Esophagus squamous epithelium (tissue), 5 donors: ENCODE measurements around the gene SEMA4D. TPM values are rescaled to one million over a fixed set of nuclear protein-coding genes. Genes with fewer than 3 reads are reported as not detected.

ENCODE experiments used
- DNase-seq: peaks from one replicate; lab custom pipeline; 2025; lab: John Stamatoyannopoulos, UW
- H3K27ac ChIP-seq, 4 donors: fragments of 200-600 bp; sonication (generic); one replicate each; pipeline ENCODE4 v1.5.1; 2016 to 2019; ENCODE audit warnings: mild to moderate bottlenecking in 1 of 4
- H3K27me3 ChIP-seq, 4 donors: fragments of 200-600 bp; sonication (generic); 1 replicate in 3 of 4; 2 replicates in 1 of 4; pipeline versions ENCODE4 v1.5.1 to v1.6.0; 2017 to 2021; ENCODE audit warnings: antibody characterized with exemption in 1 of 4
- H3K36me3 ChIP-seq, 3 donors: fragments of 200-600 bp; sonication (generic); one replicate each; pipeline ENCODE4 v1.5.1; 2016 to 2019
- H3K4me1 ChIP-seq, 3 donors: fragments of 200-600 bp; sonication (generic); one replicate each; pipeline ENCODE4 v1.5.1; 2017 to 2019
- H3K4me3 ChIP-seq, 4 donors: fragments of 200-600 bp; sonication (generic); 1 replicate in 3 of 4; 2 replicates in 1 of 4; pipeline ENCODE4 v1.5.1; 2016 to 2019; ENCODE audit warnings: mild to moderate bottlenecking in 2 of 4, moderate library complexity in 1 of 4
- H3K9me3 ChIP-seq, 3 donors: fragments of 200-600 bp; sonication (generic); one replicate each; pipeline ENCODE4 v1.5.1; 2016 to 2019
- POLR2A ChIP-seq, 4 donors: fragments of 450-650 bp; IDR thresholded peaks; one replicate each; pipeline ENCODE4 v1.6.1; 2017; ENCODE audit warnings: antibody characterized with exemption in 4 of 4, mild to moderate bottlenecking in 4 of 4, moderate library complexity in 3 of 4
- WGBS, 2 donors: methylation state at CpG; one replicate each; pipeline ENCODE4 v1.1.5; 2018; 5-methylcytosine and 5-hydroxymethylcytosine counted together
- intact Hi-C: fragments of 100-400 bp; cut with DNase I; formaldehyde crosslinking; loops from one replicate; pipeline ENCODE4 v1.15.0; 2022
- total RNA-seq, 4 donors: library from RNA; depleted of rRNA; stranded (reverse); fragments of >200 nt; gene quantifications; one replicate each; pipeline ENCODE4 v1.1.0, GENCODE V29; 2016
- TF ChIP-seq, protein P1 (sequence below), 6 experiments: fragments of 450-650 bp in 4 of 6; fragments of 200-600 bp in 2 of 6; sonication (generic) in 2 of 6; IDR thresholded peaks; one replicate each; pipeline ENCODE4 v1.5.1; 2016 to 2019; ENCODE audit warnings: antibody characterized with exemption in 6 of 6, mild to moderate bottlenecking in 4 of 6, moderate library complexity in 4 of 6
- donor health status: DM: yes; HTN: yes; CAD: no.

The SEMA4D gene, protein sequence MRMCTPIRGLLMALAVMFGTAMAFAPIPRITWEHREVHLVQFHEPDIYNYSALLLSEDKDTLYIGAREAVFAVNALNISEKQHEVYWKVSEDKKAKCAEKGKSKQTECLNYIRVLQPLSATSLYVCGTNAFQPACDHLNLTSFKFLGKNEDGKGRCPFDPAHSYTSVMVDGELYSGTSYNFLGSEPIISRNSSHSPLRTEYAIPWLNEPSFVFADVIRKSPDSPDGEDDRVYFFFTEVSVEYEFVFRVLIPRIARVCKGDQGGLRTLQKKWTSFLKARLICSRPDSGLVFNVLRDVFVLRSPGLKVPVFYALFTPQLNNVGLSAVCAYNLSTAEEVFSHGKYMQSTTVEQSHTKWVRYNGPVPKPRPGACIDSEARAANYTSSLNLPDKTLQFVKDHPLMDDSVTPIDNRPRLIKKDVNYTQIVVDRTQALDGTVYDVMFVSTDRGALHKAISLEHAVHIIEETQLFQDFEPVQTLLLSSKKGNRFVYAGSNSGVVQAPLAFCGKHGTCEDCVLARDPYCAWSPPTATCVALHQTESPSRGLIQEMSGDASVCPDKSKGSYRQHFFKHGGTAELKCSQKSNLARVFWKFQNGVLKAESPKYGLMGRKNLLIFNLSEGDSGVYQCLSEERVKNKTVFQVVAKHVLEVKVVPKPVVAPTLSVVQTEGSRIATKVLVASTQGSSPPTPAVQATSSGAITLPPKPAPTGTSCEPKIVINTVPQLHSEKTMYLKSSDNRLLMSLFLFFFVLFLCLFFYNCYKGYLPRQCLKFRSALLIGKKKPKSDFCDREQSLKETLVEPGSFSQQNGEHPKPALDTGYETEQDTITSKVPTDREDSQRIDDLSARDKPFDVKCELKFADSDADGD
- 10 to 100 TPM; 12.8 to 52.0 (median 20.5) TPM for total RNA-seq

DNA sequence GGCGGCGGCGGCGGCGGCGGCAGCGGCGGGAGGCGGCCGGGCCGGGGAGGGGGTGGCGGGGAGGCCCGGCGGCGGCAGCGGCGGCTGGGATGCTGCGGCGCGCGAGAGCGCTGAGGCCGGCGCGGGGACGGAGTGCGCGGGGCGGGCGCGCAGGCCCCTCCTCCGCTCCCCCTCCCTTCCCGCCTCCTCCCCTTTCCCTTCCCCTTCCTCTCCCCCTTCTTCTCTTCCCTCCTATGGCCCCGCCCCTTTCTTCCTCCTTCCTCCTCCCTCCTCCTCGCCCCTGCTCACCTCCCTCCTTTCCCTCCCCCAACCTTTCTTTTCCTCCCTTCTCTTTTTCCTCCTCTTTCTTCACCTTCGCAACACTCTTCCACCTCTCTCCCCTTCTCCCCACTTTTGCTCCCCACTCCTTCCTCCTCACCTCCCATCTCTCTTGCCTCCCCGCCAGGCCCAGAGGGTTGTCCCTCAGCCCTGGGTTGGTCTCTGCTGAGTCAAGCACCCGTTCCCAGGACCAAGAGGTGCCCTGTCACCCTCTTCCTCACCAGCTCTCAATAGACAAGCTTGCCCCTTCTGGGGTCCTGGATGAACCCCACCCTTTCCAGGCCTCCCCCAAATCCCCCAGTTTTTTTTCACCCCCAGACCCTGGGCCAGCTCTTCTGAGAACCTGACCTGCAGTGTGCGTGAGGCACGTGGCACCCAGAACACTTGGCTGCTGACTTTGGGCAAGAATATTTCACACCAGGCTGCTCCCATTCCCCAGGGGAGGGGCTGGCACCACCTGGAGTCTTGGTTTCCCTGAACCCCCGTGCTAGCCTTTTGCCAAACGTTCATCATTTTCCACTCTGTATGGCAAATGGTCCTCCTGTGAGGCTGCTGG, at the start of gene SEMA4D:
Gene SEMA4D (minus strand): TSS at position 136 of the 874 bp plus-strand sequence. CDS start 92,657 bp downstream, outside the sequence.
- no peak for DNase-seq
- no peaks in the 10 kb centered on the region for H3K36me3 ChIP-seq
- no peaks in the 10 kb centered on the region for H3K27me3 ChIP-seq
- intact Hi-C loops = no loop called here
- no peaks in the 10 kb centered on the region for H3K9me3 ChIP-seq
- WGBS, 2 donors = 19 to 24% methylated on average over 15 to 20 of the region's 42 CpGs
- H3K4me1 ChIP-seq = peaks cover 20 to 58% (median 25%) of the 10 kb centered on the region in 3 donors
- peak within 1 kb of the TSS; percentile 86 to 93 (median 89) for H3K4me3 ChIP-seq
- peak in 1 of 4 donors; percentile 32 for TF ChIP-seq POLR2A (IDR thresholded peaks at IDR 0.05)
- TF ChIP-seq, protein P1, sequence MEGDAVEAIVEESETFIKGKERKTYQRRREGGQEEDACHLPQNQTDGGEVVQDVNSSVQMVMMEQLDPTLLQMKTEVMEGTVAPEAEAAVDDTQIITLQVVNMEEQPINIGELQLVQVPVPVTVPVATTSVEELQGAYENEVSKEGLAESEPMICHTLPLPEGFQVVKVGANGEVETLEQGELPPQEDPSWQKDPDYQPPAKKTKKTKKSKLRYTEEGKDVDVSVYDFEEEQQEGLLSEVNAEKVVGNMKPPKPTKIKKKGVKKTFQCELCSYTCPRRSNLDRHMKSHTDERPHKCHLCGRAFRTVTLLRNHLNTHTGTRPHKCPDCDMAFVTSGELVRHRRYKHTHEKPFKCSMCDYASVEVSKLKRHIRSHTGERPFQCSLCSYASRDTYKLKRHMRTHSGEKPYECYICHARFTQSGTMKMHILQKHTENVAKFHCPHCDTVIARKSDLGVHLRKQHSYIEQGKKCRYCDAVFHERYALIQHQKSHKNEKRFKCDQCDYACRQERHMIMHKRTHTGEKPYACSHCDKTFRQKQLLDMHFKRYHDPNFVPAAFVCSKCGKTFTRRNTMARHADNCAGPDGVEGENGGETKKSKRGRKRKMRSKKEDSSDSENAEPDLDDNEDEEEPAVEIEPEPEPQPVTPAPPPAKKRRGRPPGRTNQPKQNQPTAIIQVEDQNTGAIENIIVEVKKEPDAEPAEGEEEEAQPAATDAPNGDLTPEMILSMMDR (IDR thresholded peaks at IDR 0.05) = no peak
- peak within 1 kb of the TSS; percentile 84 to 88 (median 88) for H3K27ac ChIP-seq

DNA sequence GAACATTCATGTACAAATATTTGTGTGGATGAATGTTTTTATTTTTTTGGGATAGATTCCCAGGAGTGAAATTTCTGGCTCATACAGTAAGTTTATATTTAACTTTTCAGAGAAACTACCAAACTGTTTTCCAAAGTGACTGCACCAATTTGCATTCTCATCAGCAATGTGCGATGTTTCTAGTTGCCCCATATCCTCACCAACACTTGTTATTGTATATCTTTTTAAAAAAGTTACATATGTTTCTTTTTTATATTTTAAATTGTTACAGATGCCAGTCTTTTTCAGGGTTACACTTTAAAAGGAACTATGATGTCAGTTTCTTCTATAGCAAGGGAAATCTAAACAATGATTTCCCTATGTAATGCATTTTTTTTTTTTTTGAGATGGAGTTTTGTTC, 49.1 kb upstream of the SEMA4D start:
- WGBS, 2 donors = 100% methylated on average over 1 of the region's 1 CpG
- intact Hi-C loops = loop anchor here (10.0 kb wide), 1 partner anchor 222 kb away; no protein-coding TSS in a partner anchor

DNA sequence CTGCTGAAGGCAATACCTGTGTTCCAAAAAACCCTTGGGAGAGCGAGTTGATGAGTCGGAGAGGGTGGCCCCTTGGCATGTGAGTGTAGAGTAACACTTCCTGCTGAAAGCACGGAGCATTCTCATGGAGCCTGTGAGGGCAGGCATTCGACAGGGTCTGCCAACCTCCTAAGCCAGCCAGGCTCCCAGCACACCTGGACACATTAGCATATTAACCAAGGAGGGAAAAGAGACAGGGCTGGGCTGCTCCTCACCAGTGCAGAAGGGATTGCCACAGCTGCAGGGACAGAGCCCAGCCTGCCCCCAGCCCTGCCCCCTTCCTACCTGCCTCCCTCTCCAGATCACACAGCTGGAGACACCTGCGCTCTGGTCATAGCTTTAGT, 46.4 kb upstream of the SEMA4D start:
- Histone ChIP-seq H3K27ac (peak overlapping the region in 1 of 4 donors; percentile 60), H3K4me1 (peaks cover 9 to 51% (median 10%) of the 10 kb centered on the region in 3 donors), H3K9me3 (peaks cover 0 to 9% (median 7%) of the 10 kb centered on the region in 3 donors), H3K4me3 (no peak overlapping the region), H3K27me3 (no peaks in the 10 kb centered on the region), H3K36me3 (no peaks in the 10 kb centered on the region)
- TF ChIP-seq, protein P1 (IDR thresholded peaks at IDR 0.05) = no peak
- TF ChIP-seq POLR2A (IDR thresholded peaks at IDR 0.05) = no peak
- DNase-seq = no peak
- WGBS, 2 donors = 48 to 73% methylated on average over 5 of the region's 5 CpGs
- intact Hi-C loops = loop anchor here (10.0 kb wide), 1 partner anchor 219 kb away; no protein-coding TSS in a partner anchor

More for the DNA sequence above, 49.1 kb upstream of the SEMA4D start:
- Histone ChIP-seq H3K36me3 (no peaks in the 10 kb centered on the region), H3K4me1 (peaks cover 9 to 48% (median 10%) of the 10 kb centered on the region in 3 donors), H3K27me3 (no peaks in the 10 kb centered on the region), H3K4me3 (no peak overlapping the region), H3K9me3 (peaks cover 0 to 9% (median 7%) of the 10 kb centered on the region in 3 donors), H3K27ac (no peak overlapping the region)
- TF ChIP-seq, protein P1 (IDR thresholded peaks at IDR 0.05) = no peak
- TF ChIP-seq POLR2A (IDR thresholded peaks at IDR 0.05) = no peak
- no peak for DNase-seq

DNA sequence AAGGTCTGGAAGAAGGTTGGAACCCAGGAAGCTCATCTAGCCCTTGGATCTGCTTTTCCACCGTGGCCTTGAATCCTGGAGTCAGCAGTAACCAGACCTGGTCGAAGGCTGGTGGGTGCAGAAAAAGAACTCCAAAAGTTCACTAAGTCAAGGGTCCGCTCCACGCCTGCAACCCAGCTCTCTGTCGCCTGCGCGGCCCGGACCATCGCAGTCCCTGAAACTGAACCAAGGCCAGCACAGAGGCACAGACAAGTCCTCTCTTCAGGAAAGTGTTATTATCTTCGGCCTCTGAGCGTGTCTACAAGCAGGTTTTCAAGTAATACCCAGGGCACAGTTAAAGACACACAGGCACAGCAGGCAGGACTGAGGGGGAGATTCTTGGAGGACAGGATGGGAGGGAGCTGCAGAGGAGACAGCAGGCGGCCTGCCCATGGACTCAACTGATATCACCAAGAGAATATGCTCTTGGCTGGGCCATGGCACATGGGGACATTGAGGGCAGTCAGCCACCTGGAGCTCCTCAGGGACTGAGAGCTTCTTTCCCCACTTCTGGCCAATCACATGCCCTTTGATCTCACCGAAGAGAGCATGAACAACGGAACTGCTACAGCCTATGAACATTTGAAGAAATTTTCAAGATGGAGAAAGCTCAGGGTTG, 45.8 kb upstream of the SEMA4D start:
- Histone ChIP-seq H3K4me3 (no peak overlapping the region), H3K4me1 (peaks cover 8 to 45% (median 8%) of the 10 kb centered on the region in 3 donors), H3K27me3 (no peaks in the 10 kb centered on the region), H3K27ac (peak overlapping the region in 1 of 4 donors; percentile 60), H3K9me3 (peaks cover 0 to 9% (median 7%) of the 10 kb centered on the region in 3 donors), H3K36me3 (no peaks in the 10 kb centered on the region)
- intact Hi-C loops = loop anchor here (10.0 kb wide), 1 partner anchor 219 kb away; no protein-coding TSS in a partner anchor
- TF ChIP-seq, protein P1 (IDR thresholded peaks at IDR 0.05) = no peak
- TF ChIP-seq POLR2A (IDR thresholded peaks at IDR 0.05) = no peak
- DNase-seq = no peak
- 77 to 87% methylated on average over 3 to 11 of the region's 14 CpGs for WGBS, 2 donors
